ENCODE results near the gene CHCHD3.

CHCHD3 gene

GRCh38 chr7:132797152-132797551 is 284.7 kb downstream of the CHCHD3 start:
- no peak for DNase-seq

DNA sequence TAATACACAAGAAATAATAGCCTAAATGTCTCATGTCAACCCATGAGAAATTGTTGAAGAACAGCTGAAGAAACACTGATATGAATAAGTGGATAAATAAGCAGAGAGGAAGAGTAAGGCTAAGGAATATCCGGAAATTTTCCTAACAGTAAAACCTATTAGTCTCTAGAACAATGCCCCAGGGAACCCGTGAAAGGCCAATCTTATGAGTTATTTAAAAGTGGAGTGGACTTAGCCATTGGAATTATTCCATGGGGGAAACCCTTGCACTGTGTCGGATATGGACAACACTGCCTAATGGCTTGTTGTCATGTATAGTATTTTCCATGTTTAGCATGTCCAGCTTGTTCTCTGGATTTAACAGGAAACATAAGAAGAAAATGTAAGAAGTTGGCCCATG is 288.4 kb downstream of the CHCHD3 start:
- no peak for DNase-seq

DNA sequence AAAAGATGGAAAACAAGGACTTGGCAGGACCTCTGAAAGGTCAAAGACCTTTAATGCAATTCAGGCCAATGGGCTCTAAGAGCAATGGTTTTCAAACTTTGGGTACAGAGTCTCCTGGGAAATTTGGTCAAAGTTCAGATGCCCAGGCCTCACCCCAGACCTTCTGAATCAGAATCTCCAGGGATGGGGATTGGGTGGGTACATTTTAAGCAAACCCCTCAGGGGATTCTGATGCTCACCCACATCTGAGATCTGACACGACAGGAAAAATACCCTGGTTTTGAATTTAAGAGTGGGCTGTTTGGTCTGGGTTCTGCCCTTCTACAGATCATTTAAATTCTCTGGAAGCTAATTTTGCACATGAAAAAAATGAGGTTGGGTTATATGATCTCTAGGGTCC is 290.9 kb downstream of the CHCHD3 start:
- no peak for DNase-seq

GRCh38 chr7:132790104-132790503 is 291.8 kb downstream of the CHCHD3 start:
- DNase-seq: no peak

DNA sequence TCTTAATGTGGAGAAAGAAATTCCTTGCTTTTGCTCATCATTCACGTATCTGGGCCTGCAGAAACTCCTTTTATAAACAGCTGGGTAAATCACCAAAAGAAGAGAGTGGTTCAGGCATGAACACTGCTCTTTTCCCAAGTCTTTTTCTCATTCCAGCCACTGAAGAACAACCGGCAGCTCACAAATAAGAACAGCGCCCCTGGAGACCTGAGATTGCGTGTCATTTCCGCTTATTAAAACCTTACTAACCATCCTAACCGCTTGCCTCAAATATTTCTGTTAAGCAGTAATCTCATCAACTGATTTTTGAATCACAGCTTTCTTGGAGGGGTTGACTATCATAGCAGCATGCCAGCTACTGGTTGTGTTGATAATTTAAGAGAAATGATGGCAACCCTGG is 292.6 kb downstream of the CHCHD3 start:
- DNase-seq: no peak

DNA sequence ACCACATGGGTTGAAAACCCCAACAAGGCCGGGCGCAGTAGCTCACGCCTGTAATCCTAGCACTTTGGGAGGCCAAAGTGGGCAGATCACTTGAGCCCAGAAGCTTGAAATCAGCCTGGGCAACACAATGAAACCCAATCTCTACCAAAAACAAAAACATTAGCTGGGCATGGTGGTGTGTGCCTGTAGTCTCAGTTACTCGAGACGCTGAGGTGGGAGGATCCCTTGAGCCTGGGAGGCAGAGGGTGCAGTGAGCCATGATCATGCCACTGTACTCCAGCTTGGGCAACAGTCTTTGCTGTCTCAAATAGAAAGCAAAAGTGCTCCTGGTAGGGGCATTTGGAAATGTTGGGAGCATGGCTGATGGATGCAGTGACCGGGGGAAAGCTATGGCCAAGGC is 296.0 kb downstream of the CHCHD3 start:
- no peak for DNase-seq

- DNase-seq: no peak
Measured at GRCh38 chr7:132784406-132784805, 297.5 kb downstream of the CHCHD3 start.

DNA sequence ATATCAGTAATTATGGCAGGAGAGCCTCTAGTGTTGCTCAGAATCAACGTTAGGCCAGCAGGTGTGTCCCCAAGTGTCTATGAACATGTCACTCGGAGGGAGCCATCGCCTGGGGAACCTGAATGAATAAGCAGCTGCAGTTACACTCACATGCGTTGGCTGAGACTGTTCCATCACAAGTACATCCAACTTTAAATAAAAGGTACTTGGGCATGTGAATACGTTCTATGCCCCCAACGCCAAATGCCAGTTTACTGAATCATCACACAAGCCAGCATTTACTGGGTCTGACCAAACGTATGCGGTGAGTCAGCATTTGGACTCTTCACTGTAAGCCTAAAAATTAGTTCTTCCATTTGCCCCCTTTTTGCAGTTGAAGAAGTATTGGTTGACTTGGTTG is 298.1 kb downstream of the CHCHD3 start:
- DNase-seq: no peak

DNA sequence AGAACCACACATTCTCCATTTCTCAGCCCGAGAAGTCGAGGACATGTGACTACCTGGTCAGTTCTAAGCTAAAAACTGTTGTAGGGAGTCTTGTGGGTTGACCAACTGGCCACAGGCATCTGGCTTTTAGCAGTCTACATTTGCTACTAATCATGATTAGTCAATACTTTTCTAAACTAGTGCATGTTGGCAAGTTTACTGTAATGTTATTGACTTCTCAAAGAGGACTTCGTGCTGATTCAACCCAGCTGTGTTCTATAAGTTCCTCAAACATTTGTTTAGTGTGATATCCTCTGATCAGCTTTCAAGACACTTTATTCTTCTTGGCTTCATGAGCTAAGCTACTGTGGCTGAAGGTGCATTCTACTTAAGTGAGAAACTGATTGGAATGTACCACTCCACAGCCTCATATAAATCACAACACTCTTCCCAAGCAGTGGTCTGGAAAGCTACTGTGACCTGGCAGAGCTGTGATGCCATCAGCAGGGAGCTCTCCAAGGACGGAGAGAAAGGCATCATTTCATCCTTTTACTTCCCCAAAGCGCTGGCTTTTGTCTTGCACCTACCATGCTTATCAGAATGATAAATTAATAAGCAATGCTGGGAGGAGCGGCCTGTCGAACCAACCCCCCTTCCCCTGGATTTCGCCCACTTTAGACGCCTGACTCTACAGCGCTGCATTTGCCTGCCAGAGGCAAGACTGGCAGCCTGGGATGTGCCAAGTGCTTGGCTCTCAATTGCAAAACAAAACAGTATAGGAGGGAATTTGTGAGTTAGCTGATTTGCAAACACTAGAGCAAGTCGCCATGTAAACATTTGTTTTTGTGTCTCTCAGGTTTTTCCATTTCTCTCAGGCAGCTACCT is 298.9 kb downstream of the CHCHD3 start:
- DNase-seq: no peak

DNA sequence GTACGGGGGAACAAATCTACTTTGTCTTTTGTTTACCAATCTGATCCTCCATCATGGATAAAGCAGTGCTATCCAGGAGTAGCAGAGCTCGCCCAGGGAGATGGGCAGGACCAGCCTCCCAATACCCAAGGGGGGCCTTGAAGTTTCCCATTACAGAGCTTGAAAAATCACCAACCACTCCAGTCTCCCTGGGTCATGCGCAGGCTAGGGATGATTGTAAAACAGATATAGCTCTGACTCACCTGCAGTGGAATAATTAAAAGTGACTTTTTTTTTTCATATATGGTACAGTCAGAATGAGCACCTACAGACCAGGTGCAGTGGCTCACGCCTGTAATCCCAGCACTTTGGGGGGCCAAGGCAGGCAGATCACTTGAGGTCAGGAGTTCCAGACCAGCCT is 301.1 kb downstream of the CHCHD3 start:
- DNase-seq: no peak

DNA sequence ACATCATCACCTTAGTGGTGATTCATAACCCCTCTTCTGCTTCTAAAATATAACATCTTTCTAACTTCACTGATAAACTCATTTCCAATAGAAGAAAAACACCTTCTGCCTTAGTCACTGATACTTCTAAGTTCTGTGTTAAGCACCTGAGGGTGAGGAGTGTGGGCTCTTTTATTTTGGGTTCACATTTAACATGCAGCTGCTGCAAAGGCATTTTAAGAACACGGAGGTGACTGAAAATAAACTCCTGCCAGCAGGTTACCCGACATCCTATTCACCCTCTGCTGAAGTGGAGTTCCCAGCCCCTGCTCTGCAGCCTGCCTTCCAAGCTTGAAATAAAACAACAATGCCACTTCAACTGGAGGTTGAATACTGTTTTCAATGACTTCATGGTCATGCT is 302.7 kb downstream of the CHCHD3 start:
- no peak for DNase-seq

DNA sequence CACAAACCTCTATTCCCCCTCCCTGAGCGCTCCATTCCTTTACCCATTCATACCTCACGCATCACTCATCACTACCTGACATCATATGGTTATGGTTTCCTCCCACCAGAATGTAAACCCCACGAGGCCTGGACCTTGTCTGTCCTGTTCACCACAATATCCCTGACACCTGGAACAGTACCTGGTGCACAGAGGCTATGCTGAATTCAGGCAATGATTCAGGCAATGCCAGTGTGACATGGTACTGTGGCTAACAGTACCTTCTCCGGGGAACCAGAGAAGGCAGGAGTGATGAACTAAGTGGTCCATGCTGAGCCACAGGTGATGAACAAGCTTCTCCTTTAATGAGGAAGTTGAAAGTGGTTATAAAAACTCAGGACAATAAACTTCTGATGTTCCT is 303.1 kb downstream of the CHCHD3 start:
- DNase-seq: no peak

DNA sequence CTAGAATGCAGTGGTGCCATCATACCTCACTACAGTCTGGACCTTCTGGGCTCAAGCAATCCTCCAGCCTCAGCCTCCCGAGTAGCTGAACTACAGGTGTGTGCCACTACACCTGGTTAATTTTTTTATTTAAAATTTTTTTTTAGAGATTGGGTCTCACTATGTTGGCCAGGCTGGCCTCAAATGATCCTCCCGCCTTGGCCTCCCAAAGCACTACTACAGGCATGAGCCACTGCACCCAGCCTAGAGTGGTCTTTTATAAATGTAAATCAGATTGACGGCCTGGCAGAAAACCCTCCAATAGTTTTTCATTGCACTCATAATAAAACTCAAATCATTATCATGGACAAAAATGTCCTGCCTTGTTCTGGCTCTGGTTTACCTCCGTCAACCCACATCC is 303.9 kb downstream of the CHCHD3 start:
- no peak for DNase-seq

- DNase-seq: no peak
Measured at GRCh38 chr7:132777414-132777813, 304.5 kb downstream of the CHCHD3 start.

DNA sequence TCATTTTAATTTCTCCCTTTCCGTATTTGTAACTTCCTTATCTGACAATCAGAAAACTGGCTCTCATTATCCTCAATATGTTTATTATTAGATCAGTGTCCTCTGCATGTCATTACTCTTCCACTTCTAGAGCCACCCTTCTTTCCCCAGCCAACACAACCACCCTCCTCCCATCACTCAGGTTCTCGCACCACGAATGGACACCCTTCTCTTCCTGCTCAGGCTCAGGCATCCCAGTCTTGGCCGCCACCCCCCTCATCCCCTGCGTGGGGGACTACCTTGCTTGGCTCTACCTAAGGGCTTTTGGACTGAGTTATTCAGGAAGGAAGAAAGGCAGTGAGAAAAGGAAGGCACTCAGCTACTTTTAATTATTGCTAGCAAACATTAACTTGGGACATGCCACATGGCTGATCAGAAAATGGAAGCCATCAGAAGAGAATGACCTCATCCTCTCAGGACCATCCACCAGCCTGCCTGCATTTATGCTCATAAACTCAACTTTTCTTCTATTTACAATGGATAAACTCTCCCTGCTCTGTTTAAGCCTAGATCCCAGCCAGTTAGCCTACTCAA is 305.8 kb downstream of the CHCHD3 start:
- no peak for DNase-seq

- no peak for DNase-seq
Measured at GRCh38 chr7:132773527-132773956, 308.3 kb downstream of the CHCHD3 start.

DNA sequence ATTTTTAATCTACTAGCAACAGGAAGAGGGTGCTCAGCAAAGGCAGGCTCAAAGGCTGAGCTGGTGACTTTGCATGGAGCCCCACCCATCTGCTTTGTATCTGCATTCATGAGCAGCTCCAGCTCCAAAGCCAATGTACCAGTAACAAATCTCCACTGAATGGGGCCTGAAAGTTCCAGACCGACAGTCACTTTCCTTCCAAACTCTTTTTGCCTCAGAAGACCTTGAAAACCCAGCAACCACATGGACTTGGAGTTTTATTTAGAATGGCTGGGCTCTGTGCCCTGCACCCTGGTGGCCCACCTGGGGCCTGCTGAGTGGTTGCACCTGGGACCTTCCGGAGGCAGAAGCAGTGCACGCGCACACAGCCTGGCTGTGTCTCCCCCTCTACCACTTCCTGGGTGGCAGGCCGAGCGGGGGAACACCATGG is 310.6 kb downstream of the CHCHD3 start:
- DNase-seq: peak in 1 of 2 experiments; percentile 15

- no peak for DNase-seq
Measured at GRCh38 chr7:132770055-132770454, 311.8 kb downstream of the CHCHD3 start.

DNA sequence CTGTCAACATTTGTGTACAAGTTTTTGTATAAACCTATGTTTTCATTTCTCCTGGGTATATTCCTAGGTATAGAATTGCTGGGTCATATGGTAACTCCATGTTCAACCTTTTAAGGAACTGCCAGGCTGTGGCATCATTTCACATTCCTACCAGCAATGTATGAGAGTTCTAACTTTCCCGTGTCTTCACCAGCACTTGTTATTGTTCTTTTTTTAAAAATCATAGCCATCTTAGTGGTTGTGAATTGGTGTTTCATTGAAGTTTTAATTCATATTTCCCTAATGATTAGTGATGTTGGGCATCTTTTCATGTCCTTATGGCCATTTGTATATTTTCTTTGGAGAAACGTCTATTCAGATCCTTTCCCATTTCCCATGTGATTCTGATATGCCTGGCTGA is 312.6 kb downstream of the CHCHD3 start:
- no peak for DNase-seq

DNA sequence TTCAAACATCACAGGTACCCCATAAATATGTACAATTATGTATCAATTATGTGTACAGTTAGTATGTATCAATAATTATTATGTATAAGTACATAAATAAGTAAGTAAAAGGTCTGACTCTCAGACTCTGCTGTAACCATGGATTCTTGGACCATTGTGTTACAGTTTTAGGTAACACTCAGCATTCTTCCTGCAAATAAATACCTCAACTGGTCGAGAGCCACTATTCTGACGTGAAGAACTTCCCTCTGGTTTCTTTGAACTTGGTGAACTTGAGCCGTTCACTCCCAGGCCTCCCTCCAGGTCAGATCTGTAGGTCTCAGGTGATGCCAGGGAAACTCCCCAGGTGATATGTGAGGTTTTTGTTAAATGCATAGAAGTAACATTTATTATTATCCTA is 313.8 kb downstream of the CHCHD3 start:
- no peak for DNase-seq

DNA sequence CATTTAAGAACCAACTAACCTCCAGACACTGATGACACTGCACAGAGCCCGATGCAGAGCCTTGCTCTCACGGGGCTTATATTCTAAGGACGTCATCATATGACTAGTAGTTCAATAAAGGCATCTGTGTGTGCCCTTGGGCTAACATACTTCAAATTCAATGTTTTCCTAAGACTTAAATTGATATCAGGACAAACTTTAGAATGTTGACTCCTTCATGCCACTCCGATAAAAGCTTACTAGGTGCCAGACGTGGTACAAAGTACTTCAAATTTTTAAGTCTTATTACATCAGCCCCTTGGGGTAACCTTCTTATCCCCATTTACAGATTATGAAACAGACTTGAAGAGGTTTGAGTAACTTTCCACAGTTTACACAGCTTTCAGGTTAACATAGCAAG is 314.5 kb downstream of the CHCHD3 start:
- DNase-seq: no peak

DNA sequence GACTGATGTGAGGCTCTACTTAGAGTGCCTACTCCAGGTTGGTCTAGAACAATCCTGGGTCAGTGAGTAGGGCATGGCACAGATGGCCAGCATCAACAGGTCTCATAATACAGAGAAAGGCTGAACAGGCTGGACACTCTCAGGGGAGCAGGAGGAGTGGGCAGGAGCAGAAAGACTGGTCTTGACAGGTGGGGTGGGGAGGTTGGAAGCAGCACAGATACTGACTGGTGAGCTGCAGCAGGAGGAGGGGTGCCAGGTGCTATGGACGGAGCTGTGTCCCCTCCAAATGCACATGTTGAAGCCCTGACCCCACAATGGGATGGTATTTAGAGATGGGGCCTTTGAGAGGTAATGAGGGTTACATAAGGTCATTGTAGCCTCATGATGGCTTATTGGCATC is 315.2 kb downstream of the CHCHD3 start:
- DNase-seq: no peak

DNA sequence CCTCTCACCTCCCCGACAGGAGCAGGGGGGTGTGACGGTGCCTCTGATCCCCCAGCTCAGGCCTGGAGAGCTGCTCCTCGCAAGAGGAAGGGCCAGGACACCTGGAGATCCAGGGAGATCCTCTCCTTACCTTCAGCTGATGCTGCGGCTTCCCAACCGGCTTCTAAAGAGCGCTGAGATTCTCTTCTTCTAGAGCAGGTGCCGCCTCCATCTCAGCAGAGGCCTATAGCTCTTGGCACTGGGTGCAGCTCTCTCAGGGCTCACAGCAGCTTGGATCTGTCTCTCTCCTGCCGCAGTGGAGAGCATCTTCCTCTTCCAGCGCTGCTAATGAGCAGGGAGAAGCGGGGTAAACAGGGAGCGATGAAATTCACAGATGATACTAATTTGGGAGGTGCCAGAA is 316.0 kb downstream of the CHCHD3 start:
- DNase-seq: no peak

GRCh38 chr7:132764762-132765161 is 317.1 kb downstream of the CHCHD3 start:
- DNase-seq: no peak

GRCh38 chr7:132760866-132761265 is 321.0 kb downstream of the CHCHD3 start:
- DNase-seq: no peak

Data from cerebellar nuclear complex (tissue), 1 donor.